ENCODE data around the gene PARP1.

DNA sequence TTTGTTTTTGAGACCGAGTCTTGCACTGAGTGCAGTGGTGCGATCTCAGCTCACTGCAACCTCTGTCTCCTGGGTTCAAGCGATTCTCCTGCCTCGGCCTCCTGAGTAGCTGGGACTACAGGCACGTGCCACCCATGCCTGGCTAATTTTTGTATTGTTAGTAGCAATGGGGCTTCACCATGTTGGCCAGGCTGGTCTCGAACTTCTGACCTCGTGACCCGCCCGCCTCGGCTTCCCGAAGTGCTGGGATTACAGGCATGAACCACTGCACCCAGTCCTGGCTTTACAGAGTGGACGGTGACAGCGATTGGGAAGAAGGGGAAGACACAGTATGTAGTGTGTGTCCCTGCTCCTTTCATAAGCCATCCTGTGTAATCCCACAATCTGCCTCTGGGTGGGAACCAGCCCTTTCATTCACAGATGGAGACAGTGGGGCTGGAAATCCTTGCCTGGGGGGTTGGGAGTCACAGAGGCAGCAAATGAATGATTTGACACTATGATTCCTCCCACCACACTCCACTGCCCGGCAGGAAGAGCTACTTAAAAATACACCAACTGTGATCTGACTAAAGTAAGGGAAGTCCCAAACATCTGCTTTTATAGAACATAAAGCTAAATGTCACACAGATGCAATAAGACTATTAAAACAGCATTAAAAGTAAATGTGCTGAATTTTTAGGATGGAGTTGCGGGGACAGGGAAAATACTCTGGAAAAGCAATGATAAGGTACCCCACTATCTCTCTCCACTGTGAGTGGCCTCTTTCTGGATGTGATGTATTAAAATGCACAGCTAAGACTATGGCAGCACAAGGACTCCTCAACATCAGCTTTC, 4.5 kb downstream of the PARP1 start:
- TF ChIP-seq, protein P1, sequence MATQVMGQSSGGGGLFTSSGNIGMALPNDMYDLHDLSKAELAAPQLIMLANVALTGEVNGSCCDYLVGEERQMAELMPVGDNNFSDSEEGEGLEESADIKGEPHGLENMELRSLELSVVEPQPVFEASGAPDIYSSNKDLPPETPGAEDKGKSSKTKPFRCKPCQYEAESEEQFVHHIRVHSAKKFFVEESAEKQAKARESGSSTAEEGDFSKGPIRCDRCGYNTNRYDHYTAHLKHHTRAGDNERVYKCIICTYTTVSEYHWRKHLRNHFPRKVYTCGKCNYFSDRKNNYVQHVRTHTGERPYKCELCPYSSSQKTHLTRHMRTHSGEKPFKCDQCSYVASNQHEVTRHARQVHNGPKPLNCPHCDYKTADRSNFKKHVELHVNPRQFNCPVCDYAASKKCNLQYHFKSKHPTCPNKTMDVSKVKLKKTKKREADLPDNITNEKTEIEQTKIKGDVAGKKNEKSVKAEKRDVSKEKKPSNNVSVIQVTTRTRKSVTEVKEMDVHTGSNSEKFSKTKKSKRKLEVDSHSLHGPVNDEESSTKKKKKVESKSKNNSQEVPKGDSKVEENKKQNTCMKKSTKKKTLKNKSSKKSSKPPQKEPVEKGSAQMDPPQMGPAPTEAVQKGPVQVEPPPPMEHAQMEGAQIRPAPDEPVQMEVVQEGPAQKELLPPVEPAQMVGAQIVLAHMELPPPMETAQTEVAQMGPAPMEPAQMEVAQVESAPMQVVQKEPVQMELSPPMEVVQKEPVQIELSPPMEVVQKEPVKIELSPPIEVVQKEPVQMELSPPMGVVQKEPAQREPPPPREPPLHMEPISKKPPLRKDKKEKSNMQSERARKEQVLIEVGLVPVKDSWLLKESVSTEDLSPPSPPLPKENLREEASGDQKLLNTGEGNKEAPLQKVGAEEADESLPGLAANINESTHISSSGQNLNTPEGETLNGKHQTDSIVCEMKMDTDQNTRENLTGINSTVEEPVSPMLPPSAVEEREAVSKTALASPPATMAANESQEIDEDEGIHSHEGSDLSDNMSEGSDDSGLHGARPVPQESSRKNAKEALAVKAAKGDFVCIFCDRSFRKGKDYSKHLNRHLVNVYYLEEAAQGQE (IDR thresholded peaks at IDR 0.05; ENCODE audit: insufficient read depth in 1 of 2, low read depth in 2 of 2, low read length in 1 of 2), result no peak
- TF ChIP-seq, protein P2, sequence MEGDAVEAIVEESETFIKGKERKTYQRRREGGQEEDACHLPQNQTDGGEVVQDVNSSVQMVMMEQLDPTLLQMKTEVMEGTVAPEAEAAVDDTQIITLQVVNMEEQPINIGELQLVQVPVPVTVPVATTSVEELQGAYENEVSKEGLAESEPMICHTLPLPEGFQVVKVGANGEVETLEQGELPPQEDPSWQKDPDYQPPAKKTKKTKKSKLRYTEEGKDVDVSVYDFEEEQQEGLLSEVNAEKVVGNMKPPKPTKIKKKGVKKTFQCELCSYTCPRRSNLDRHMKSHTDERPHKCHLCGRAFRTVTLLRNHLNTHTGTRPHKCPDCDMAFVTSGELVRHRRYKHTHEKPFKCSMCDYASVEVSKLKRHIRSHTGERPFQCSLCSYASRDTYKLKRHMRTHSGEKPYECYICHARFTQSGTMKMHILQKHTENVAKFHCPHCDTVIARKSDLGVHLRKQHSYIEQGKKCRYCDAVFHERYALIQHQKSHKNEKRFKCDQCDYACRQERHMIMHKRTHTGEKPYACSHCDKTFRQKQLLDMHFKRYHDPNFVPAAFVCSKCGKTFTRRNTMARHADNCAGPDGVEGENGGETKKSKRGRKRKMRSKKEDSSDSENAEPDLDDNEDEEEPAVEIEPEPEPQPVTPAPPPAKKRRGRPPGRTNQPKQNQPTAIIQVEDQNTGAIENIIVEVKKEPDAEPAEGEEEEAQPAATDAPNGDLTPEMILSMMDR (IDR thresholded peaks at IDR 0.05), result no peak
- TF ChIP-seq POLR2AphosphoS5 (IDR thresholded peaks at IDR 0.05; ENCODE audit: low read depth, low read length), result no peak
- TF ChIP-seq TCF7L2 (IDR thresholded peaks at IDR 0.05; ENCODE audit: low read depth, low read length), result no peak
